GM10266 (cell line): ENCODE data around the gene PNPLA6.

Source experiments
- DNase-seq: peaks from one replicate; pipeline ENCODE4 v3.0.0; 2012; ENCODE audit errors: extremely low spot score
- TF ChIP-seq, protein P1 (sequence below): IDR thresholded peaks from 2 replicates; pipeline ENCODE4 v1.5.1; 2012; ENCODE audit warnings: mild to moderate bottlenecking, low read depth; ENCODE audit not compliant: control insufficient read depth, insufficient read depth; ENCODE audit errors: missing control alignments

The PNPLA6 gene

DNA sequence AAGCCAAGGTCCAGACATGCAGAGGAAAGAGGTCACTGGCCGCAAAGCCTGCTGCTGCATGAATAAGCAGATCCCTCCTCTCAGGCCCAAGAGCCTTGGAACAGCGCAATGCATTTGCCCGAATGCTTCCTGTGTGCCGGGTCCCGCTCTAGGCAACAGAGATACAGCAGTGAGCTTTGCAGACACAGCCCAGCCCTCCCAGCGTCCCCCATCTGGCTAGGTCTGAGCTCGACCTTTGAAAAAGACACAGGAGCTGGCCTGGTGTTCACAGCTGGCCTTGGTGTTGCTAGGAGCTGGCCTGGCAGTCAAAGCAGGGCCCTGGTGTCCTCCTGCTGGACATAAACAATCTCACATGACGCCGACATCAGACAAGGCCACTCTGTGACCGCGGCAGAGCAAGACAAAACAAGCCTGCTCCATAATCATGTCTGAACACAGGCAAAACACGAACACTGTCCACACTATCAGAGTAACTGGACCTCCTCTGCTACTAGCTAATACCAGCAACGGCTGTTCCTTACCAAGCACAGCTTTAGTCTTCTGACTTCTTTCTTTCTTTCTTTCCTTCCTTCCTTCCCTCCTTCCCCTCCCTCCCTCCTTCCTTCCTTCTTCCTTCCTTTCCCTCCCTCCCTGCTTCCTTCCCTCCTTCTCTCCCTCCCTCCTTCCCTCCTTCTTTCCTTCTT lies 41.0 kb upstream of the PNPLA6 start:
- no peak for DNase-seq
- TF ChIP-seq, protein P1, sequence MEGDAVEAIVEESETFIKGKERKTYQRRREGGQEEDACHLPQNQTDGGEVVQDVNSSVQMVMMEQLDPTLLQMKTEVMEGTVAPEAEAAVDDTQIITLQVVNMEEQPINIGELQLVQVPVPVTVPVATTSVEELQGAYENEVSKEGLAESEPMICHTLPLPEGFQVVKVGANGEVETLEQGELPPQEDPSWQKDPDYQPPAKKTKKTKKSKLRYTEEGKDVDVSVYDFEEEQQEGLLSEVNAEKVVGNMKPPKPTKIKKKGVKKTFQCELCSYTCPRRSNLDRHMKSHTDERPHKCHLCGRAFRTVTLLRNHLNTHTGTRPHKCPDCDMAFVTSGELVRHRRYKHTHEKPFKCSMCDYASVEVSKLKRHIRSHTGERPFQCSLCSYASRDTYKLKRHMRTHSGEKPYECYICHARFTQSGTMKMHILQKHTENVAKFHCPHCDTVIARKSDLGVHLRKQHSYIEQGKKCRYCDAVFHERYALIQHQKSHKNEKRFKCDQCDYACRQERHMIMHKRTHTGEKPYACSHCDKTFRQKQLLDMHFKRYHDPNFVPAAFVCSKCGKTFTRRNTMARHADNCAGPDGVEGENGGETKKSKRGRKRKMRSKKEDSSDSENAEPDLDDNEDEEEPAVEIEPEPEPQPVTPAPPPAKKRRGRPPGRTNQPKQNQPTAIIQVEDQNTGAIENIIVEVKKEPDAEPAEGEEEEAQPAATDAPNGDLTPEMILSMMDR, result no peak

DNA sequence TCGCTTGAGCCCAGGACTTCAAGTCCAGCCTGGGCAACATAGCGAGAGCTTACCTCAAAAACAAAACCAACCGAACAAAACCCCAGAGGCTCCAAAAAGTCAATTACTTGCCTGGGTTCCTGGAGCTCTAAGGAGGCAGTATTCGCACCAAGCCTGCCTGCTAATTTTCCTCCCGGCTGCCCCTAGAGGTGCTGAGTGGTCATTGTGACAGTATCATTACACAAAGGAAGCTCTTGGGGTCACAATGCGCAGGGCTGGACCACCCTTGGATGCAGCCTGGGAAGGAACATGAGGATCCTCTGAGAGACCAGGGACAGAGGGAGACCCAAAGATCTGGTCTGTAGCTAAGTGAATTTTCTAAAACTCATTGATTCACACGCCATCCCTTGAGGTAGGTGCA lies 38.2 kb upstream of the PNPLA6 start:
- TF ChIP-seq, protein P1, result peak; percentile 31
- DNase-seq, result no peak

DNA sequence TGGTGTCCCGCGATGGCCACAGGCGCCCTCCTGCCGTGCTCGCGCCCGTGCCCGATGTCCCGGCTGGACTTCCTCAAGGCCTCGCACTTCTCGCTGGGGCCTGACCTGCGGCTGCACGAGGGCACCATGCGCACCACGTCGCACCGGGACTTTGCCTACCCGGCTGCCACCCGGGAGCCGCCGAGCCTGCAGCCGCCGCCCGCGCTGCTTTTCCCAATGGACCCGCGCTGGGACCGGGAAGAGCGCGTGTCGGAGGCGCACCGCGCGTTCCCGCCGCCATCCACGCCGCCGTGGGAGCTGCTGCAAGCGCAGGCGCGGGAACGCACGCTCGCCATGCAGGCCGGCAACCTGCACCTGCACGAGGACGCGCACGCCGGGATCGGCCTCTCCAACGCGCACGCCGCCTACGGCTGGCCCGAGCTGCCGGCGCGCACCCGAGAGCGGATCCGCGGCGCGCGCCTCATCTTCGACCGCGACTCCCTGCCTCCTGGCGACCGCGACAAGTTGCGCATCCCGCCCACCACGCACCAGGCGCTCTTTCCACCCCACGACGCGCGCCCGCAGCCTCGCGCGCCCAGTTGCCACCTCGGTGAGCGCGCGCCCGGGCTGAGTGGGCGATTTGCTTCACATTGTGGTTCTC lies 34.6 kb upstream of the PNPLA6 start:
- TF ChIP-seq, protein P1, result no peak
- DNase-seq, result peak; percentile 65

DNA sequence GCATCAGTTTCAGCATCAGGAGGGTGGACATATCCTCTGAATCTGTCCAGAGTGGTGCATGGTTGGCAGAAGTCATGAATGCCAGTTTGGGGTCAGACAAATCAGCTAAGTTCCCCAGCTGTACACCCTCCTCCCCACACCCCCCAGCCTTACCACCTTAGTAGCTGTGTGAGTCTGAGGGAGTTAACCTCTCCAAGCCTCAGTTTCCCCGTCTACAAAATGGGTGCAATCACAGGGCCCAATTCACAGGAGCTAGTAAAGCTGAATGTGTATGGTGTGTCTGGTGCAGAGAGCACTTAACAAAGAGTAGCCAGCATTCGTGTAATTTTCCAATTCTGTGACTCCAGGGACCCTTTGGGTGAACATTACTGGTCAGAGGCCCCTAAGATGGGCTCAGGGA lies 33.0 kb upstream of the PNPLA6 start:
- TF ChIP-seq, protein P1, result no peak
- DNase-seq, result no peak

DNA sequence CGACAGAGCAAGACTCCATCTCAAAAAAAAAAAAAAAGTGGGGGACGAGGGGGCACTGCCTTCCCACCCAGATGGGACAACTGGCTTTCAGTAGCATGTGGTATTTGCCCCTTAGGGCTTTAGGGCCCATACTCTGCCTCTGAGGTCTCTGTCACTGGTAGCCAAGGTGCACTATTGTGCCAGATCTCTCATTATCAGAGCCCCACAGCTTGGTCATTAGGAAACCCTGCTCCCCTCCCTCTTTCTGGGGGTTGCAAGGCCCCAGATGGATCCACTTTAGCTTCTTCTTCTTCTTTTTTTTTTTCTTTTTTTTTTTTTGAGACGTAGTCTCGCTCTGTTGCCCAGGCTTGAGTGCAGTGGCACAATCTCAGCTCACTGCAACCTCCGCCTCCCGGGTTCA lies 30.8 kb upstream of the PNPLA6 start:
- TF ChIP-seq, protein P1, result no peak
- no peak for DNase-seq

DNA sequence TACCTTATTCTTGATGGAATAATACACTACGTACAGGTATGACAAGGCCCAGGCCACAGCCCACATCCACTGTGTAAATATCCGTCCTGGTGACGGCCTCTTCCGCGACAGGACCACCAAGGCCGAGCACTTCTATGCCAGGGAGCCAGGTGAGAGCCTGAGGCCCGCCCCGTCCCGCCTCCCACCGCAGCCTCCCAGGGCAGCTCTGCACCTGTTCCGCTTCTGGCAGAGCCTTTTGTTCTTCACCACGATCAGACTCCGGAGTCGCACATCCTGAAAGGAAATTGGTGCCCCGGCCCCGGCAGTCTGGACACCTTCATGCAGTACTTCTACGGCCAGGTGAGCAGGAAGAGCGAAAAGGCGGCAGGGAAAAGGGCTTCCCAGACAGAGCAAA lies 30.2 kb upstream of the PNPLA6 start:
- no peak for DNase-seq
- TF ChIP-seq, protein P1, result no peak

DNA sequence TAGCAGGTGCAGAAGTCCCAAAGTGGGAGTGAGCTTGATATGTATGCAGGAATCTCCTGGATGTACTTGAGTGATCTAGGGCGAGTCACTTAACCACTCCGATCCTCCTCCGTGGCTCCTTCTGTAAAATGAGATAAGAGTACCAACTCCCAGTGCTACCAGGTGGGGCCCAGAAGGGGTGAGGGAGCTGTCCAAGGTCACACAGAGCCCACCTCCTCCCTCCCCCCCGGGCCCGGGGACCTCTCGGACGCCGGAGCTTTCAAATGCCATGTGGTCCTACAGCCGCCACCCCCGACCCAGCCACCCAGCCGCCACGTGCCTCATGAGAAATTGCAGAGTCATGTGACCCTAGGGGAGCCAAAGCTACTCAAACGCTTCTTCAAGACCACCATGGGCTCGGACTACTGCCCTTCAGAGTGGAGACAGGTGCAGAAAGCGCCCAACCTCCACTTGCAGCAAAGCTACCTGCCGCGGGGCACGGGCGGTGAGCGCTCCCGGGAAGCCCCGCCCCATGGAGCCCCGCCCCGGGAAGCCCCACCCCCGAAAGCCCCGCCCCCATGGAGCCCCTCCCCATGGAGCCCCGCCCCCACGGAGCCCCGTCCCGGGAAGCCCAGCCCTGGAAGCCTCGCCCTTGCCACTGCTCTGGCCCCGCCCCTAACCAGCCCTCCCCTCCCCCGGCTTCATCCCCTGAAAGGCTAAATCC lies 29.7 kb upstream of the PNPLA6 start:
- TF ChIP-seq, protein P1, result no peak
- peak; percentile 73 for DNase-seq
